Lower leg skin (tissue), 3 donors: Measurements from ENCODE around the gene RARB.

Experiments used
- POLR2A ChIP-seq, 2 donors: fragments of 450-650 bp; IDR thresholded peaks; one replicate each; pipeline ENCODE4 v1.6.1; 2016 to 2017; ENCODE audit warnings: antibody characterized with exemption in 2 of 2, mild to moderate bottlenecking in 1 of 2, moderate library complexity in 1 of 2
- TF ChIP-seq, protein P1 (sequence below), 3 donors: fragments of 450-650 bp; IDR thresholded peaks; one replicate each; pipeline ENCODE4 v1.5.1; 2016; ENCODE audit warnings: antibody characterized with exemption in 3 of 3, mild to moderate bottlenecking in 3 of 3, moderate library complexity in 2 of 3

DNA sequence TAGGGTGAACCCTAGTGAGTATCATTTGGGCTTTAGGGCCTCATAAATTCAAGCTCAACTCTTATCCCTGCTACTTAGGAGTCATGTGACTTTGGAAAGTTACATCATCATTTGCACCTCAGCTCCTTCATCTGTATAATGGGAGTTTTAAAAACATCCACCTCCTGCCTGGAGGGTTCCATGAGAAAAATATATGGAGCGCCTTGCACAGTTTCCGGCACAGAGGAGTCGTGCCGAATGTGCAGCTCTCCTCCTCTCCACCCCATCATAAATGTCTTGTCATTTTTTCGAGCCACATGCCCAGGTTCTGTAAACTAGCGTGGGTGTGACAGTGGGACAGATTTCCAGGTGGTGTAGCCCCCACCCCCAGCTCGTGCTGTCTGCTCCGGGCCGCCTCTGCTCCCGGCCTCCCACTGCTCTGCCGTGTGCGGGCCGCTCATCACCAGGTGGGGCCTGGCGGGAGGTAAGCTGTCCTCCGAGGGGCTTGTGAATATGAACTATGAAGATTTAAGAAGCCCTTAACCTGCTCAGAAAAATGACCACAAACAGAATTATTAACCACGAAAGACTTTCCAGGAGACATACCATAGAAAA, 146.2 kb downstream of the RARB start:
- TF ChIP-seq, protein P1, sequence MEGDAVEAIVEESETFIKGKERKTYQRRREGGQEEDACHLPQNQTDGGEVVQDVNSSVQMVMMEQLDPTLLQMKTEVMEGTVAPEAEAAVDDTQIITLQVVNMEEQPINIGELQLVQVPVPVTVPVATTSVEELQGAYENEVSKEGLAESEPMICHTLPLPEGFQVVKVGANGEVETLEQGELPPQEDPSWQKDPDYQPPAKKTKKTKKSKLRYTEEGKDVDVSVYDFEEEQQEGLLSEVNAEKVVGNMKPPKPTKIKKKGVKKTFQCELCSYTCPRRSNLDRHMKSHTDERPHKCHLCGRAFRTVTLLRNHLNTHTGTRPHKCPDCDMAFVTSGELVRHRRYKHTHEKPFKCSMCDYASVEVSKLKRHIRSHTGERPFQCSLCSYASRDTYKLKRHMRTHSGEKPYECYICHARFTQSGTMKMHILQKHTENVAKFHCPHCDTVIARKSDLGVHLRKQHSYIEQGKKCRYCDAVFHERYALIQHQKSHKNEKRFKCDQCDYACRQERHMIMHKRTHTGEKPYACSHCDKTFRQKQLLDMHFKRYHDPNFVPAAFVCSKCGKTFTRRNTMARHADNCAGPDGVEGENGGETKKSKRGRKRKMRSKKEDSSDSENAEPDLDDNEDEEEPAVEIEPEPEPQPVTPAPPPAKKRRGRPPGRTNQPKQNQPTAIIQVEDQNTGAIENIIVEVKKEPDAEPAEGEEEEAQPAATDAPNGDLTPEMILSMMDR (IDR thresholded peaks at IDR 0.05): no peak
- no peak for TF ChIP-seq POLR2A (IDR thresholded peaks at IDR 0.05)
